T-cell (primary cell): ENCODE results near the gene IQSEC1. TPM values are rescaled to one million over a fixed set of nuclear protein-coding genes. Genes with fewer than 3 reads are reported as not detected.

Experiments used
- ATAC-seq, 4 experiments: fragments of 200-7000 bp in 3 of 4; fragments of 150-1000 bp in 1 of 4; cut with Tn5 transposase; replicated peaks in 1 of 4; 1 replicate in 3 of 4; 2 replicates in 1 of 4; pipeline ENCODE4 v1.10.0; 2021; ENCODE audit warnings: moderate library complexity in 3 of 4, mild to moderate bottlenecking in 2 of 4, moderate number of reproducible peaks in 1 of 4
- CTCF ChIA-PET, 2 donors: fragments of 300-600 bp; sonication (Branson Sonifier 250); formaldehyde crosslinking; loops; one replicate each; lab custom pipeline; 2022; ENCODE audit warnings: antibody characterized with exemption in 2 of 2; lab: Charles Lee
- POLR2A ChIA-PET, 2 donors: fragments of 300-600 bp; sonication (Branson Sonifier 250); formaldehyde crosslinking; loops; one replicate each; lab custom pipeline; 2022; ENCODE audit warnings: antibody characterized with exemption in 2 of 2; lab: Charles Lee
- DNase-seq, 35 experiments: peaks; one replicate each; pipeline versions ENCODE4 v3.0.0 to v3.0.0-alpha.2; 2013 to 2023
- H3K27ac ChIP-seq: one replicate; pipeline ENCODE4 v1.5.1; 2013; ENCODE audit warnings: low read length
- H3K27me3 ChIP-seq, 2 experiments: replicated peaks in 1 of 2; 1 replicate in 1 of 2; 2 replicates in 1 of 2; pipeline versions ENCODE4 v1.6.1 to v1.7.0; 2013; ENCODE audit warnings: low read length in 1 of 2, mixed read lengths in 1 of 2; ENCODE audit not compliant: control insufficient read depth in 2 of 2, insufficient read depth in 2 of 2; ENCODE audit errors: extremely low read depth in 1 of 2
- H3K36me3 ChIP-seq, 2 donors: 1 replicate in 1 of 2; 2 replicates in 1 of 2; pipeline versions ENCODE4 v1.6.1 to v1.7.0; 2013; ENCODE audit warnings: low read length in 1 of 2; ENCODE audit not compliant: control insufficient read depth in 2 of 2, insufficient read depth in 1 of 2; ENCODE audit errors: extremely low read depth in 1 of 2
- H3K4me1 ChIP-seq, 2 experiments: 1 replicate in 1 of 2; 2 replicates in 1 of 2; pipeline versions ENCODE4 v1.6.1 to v1.7.0; 2013; ENCODE audit warnings: low read length in 2 of 2, mixed read lengths in 1 of 2; ENCODE audit not compliant: insufficient read depth in 2 of 2, control insufficient read depth in 1 of 2; ENCODE audit errors: extremely low read depth in 1 of 2
- H3K4me3 ChIP-seq, 2 donors: 1 replicate in 1 of 2; 2 replicates in 1 of 2; pipeline versions ENCODE4 v1.5.1 to v1.7.0; 2013; ENCODE audit warnings: mild to moderate bottlenecking in 2 of 2, low read length in 1 of 2, moderate library complexity in 1 of 2; ENCODE audit not compliant: control insufficient read depth in 1 of 2; ENCODE audit errors: extremely low read depth in 1 of 2
- H3K9me3 ChIP-seq: 2 replicates; pipeline ENCODE4 v1.7.0; 2013
- H3K27ac Mint-ChIP-seq, 2 donors: one replicate each; pipeline ENCODE4 v1.8.0; 2020 to 2021; ENCODE audit warnings: mild to moderate bottlenecking in 2 of 2, mixed read lengths in 2 of 2
- H3K27me3 Mint-ChIP-seq, 2 donors: one replicate each; pipeline ENCODE4 v1.8.0; 2021 to 2022; ENCODE audit warnings: mixed read lengths in 2 of 2
- H3K36me3 Mint-ChIP-seq: one replicate; pipeline ENCODE4 v1.8.0; 2021; ENCODE audit warnings: mixed read lengths
- H3K4me1 Mint-ChIP-seq, 3 donors: one replicate each; pipeline ENCODE4 v1.8.0; 2020 to 2022; ENCODE audit warnings: mixed read lengths in 3 of 3, mild to moderate bottlenecking in 1 of 3
- H3K4me3 Mint-ChIP-seq, 3 donors: one replicate each; pipeline ENCODE4 v1.8.0; 2020 to 2022; ENCODE audit warnings: mild to moderate bottlenecking in 3 of 3, mixed read lengths in 3 of 3, moderate library complexity in 3 of 3
- H3K9me3 Mint-ChIP-seq, 3 donors: one replicate each; pipeline ENCODE4 v1.8.0; 2020 to 2022; ENCODE audit warnings: mixed read lengths in 3 of 3
- WGBS: methylation state at CpG from one replicate; pipeline ENCODE4 v1.1.5; 2013; ENCODE audit warnings: missing lambda C conversion rate; ENCODE audit not compliant: insufficient coverage; 5-methylcytosine and 5-hydroxymethylcytosine counted together
- total RNA-seq, 35 experiments: library from RNA in 6 of 35; stranded (reverse) in 6 of 35; fragments of 120-200 nt in 1 of 35; gene quantifications; one replicate each; pipeline versions ENCODE4 v1.2.1 to v1.2.4 and lab custom pipeline; 2013 to 2026

Gene IQSEC1
- total RNA-seq: 100 to 1,000 TPM in 1 of 5 donors, 10 to 100 TPM in 4; 73.7 to 113 (median 86.9) TPM
- total RNA-seq (2013): 59.3 TPM
- 9.5 to 176 (median 74.6) reads per million in 29 experiments for total RNA-seq (lab: John Stamatoyannopoulos, UW)

GRCh38 chr3:13073326-13074005 lies at the start of gene IQSEC1:
Gene IQSEC1 (minus strand): TSS chr3:13073429. CDS start chr3:13073014, 415 bp downstream.
- peaks cover 12 to 61% of the 10 kb centered on the region in 2 experiments for H3K4me1 ChIP-seq
- peak within 1 kb of the TSS in 1 of 2 donors; percentile 9 for H3K4me3 ChIP-seq
- POLR2A ChIA-PET: no interaction called here
- Mint-ChIP-seq H3K4me1 (peaks cover 36 to 52% (median 37%) of the 10 kb centered on the region in 3 donors), H3K9me3 (no peaks in the 10 kb centered on the region), H3K36me3 (no peaks in the 10 kb centered on the region), H3K27ac (peak within 1 kb of the TSS in 1 of 2 donors; percentile 63), H3K4me3 (peak within 1 kb of the TSS; percentile 72 to 82 (median 80)), H3K27me3 (peaks cover 8 to 29% of the 10 kb centered on the region in 2 donors)
- no peaks in the 10 kb centered on the region for H3K36me3 ChIP-seq
- ATAC-seq: peak; percentile 67 to 88 (median 82)
- peaks cover 0 to 49% of the 10 kb centered on the region in 2 experiments for H3K27me3 ChIP-seq
- no peaks in the 10 kb centered on the region for H3K9me3 ChIP-seq
- WGBS: 10% methylated on average over 60 of the region's 63 CpGs
- CTCF ChIA-PET: no interaction called here
- H3K27ac ChIP-seq: no peak within 1 kb of the TSS
- DNase-seq: peak; percentile 34 to 87 (median 60)

- H3K4me3 ChIP-seq: no peak overlapping the region
- peaks cover 0 to 17% of the 10 kb centered on the region in 2 experiments for H3K27me3 ChIP-seq
- no peaks in the 10 kb centered on the region for H3K4me1 ChIP-seq
- POLR2A ChIA-PET: no interaction called here
- 74% methylated on average over 15 of the region's 20 CpGs for WGBS
- Mint-ChIP-seq H3K4me3 (no peak overlapping the region), H3K27me3 (peaks cover 2 to 4% of the 10 kb centered on the region in 2 donors), H3K36me3 (no peaks in the 10 kb centered on the region), H3K4me1 (no peaks in the 10 kb centered on the region), H3K27ac (no peak overlapping the region), H3K9me3 (no peaks in the 10 kb centered on the region)
- no peaks in the 10 kb centered on the region for H3K9me3 ChIP-seq
- ATAC-seq (no peak), DNase-seq (no peak)
- H3K27ac ChIP-seq: no peak overlapping the region
- CTCF ChIA-PET: no interaction called here
- no peaks in the 10 kb centered on the region for H3K36me3 ChIP-seq
Measured at GRCh38 chr3:13122081-13123012, 49.1 kb upstream of the IQSEC1 start.

- H3K27me3 Mint-ChIP-seq: peaks cover 2 to 4% of the 10 kb centered on the region in 2 donors
- no peak for ATAC-seq
- H3K27ac Mint-ChIP-seq: no peak overlapping the region
- H3K4me3 Mint-ChIP-seq: no peak overlapping the region
- ChIA-PET POLR2A (no interaction called here), CTCF (no interaction called here)
- Histone ChIP-seq H3K4me1 (no peaks in the 10 kb centered on the region), H3K9me3 (no peaks in the 10 kb centered on the region), H3K27ac (no peak overlapping the region), H3K4me3 (no peak overlapping the region), H3K36me3 (no peaks in the 10 kb centered on the region), H3K27me3 (peaks cover 0 to 17% of the 10 kb centered on the region in 2 experiments)
- DNase-seq: no peak
- no peaks in the 10 kb centered on the region for H3K4me1 Mint-ChIP-seq
- WGBS: 75% methylated on average over 12 of the region's 14 CpGs
- H3K9me3 Mint-ChIP-seq: no peaks in the 10 kb centered on the region
- no peaks in the 10 kb centered on the region for H3K36me3 Mint-ChIP-seq
Measured at GRCh38 chr3:13121553-13122001, 48.3 kb upstream of the IQSEC1 start.

- H3K27ac Mint-ChIP-seq: no peak overlapping the region
Measured at GRCh38 chr3:13120928-13121552, 47.8 kb upstream of the IQSEC1 start.

GRCh38 chr3:13120289-13120927 lies 47.2 kb upstream of the IQSEC1 start:
- H3K27me3 ChIP-seq: peaks cover 0 to 21% of the 10 kb centered on the region in 2 experiments
- H3K36me3 Mint-ChIP-seq: no peaks in the 10 kb centered on the region
- ATAC-seq: no peak
- no peaks in the 10 kb centered on the region for H3K9me3 Mint-ChIP-seq
- no peak for DNase-seq
- no peaks in the 10 kb centered on the region for H3K4me1 Mint-ChIP-seq
- ChIA-PET POLR2A (no interaction called here), CTCF (no interaction called here)
- H3K36me3 ChIP-seq: no peaks in the 10 kb centered on the region
- peaks cover 2 to 4% of the 10 kb centered on the region in 2 donors for H3K27me3 Mint-ChIP-seq
- no peaks in the 10 kb centered on the region for H3K9me3 ChIP-seq
- H3K4me3 ChIP-seq: no peak overlapping the region
- no peak overlapping the region for H3K4me3 Mint-ChIP-seq
- H3K27ac ChIP-seq: no peak overlapping the region
- 87% methylated on average over 7 of the region's 14 CpGs for WGBS
- no peaks in the 10 kb centered on the region for H3K4me1 ChIP-seq
- no peak overlapping the region for H3K27ac Mint-ChIP-seq

More at GRCh38 chr3:13120928-13121552, 47.8 kb upstream of the IQSEC1 start:
- Histone ChIP-seq H3K27ac (no peak overlapping the region), H3K9me3 (no peaks in the 10 kb centered on the region), H3K4me3 (no peak overlapping the region), H3K4me1 (no peaks in the 10 kb centered on the region), H3K27me3 (peaks cover 0 to 17% of the 10 kb centered on the region in 2 experiments), H3K36me3 (no peaks in the 10 kb centered on the region)
- 90% methylated on average over 16 of the region's 16 CpGs for WGBS
- Mint-ChIP-seq H3K36me3 (no peaks in the 10 kb centered on the region), H3K9me3 (no peaks in the 10 kb centered on the region), H3K27me3 (peaks cover 2 to 4% of the 10 kb centered on the region in 2 donors), H3K4me3 (no peak overlapping the region), H3K4me1 (no peaks in the 10 kb centered on the region)
- ATAC-seq (no peak), DNase-seq (no peak)
- ChIA-PET POLR2A (no interaction called here), CTCF (no interaction called here)
